Esophagus muscularis mucosa (tissue), 3 donors: Measurements from ENCODE around the gene RPL28.

Source experiments
- POLR2A ChIP-seq: fragments of 450-650 bp; IDR thresholded peaks from one replicate; pipeline ENCODE4 v1.6.1; 2017; ENCODE audit warnings: antibody characterized with exemption, moderate library complexity, mild to moderate bottlenecking, low read depth
- POLR2AphosphoS5 ChIP-seq, 2 donors: sonication (generic); formaldehyde crosslinking; IDR thresholded peaks; one replicate each; pipeline ENCODE4 v1.6.1; 2017; ENCODE audit warnings: antibody characterized with exemption in 2 of 2
- TF ChIP-seq, protein P1 (sequence below), 3 experiments: fragments of 200-600 bp in 2 of 3; fragments of 450-650 bp in 1 of 3; sonication (generic) in 2 of 3; IDR thresholded peaks; one replicate each; pipeline ENCODE4 v1.5.1; 2017 to 2019; ENCODE audit warnings: antibody characterized with exemption in 3 of 3, mild to moderate bottlenecking in 2 of 3, moderate library complexity in 1 of 3

DNA sequence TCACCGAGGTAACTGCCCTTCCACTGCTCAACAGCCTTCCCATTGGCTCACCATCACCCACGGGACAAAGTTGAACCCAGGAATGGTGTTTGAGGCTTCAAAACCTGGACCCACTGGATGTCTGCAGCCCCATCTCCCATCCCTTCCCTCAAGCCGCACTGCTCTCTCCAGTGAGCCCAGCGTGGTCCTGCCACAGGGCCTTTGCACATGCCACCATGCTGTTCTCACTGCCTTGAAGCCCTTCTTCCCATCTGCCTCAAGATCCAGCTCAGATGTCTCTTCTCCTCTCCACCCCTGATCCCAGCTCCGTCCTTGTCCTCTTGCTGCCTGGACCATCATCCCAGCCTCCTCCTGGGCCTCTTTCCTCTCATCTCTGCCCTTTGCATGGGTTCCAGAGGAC is 53.3 kb downstream of the RPL28 start:
- TF ChIP-seq POLR2AphosphoS5 (IDR thresholded peaks at IDR 0.05) (no peak), POLR2A (no peak)
- TF ChIP-seq, protein P1, sequence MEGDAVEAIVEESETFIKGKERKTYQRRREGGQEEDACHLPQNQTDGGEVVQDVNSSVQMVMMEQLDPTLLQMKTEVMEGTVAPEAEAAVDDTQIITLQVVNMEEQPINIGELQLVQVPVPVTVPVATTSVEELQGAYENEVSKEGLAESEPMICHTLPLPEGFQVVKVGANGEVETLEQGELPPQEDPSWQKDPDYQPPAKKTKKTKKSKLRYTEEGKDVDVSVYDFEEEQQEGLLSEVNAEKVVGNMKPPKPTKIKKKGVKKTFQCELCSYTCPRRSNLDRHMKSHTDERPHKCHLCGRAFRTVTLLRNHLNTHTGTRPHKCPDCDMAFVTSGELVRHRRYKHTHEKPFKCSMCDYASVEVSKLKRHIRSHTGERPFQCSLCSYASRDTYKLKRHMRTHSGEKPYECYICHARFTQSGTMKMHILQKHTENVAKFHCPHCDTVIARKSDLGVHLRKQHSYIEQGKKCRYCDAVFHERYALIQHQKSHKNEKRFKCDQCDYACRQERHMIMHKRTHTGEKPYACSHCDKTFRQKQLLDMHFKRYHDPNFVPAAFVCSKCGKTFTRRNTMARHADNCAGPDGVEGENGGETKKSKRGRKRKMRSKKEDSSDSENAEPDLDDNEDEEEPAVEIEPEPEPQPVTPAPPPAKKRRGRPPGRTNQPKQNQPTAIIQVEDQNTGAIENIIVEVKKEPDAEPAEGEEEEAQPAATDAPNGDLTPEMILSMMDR (IDR thresholded peaks at IDR 0.05), result no peak
